Endometrial microvascular endothelial cells (primary cell): ENCODE results near the gene PRSS21. TPM values are rescaled to one million over a fixed set of nuclear protein-coding genes. Genes with fewer than 3 reads are reported as not detected.

Experiments used
- in situ Hi-C: cut with HindIII; loops from 2 replicates; pipeline ENCODE4 v1.10.0; 2017; ENCODE audit warnings: low sequenced_read_pairs, low pct_unique_long_range_greater_than_20kb; ENCODE audit errors: inconsistent ontology term
- total RNA-seq: library from RNA; depleted of rRNA; stranded (reverse); fragments of >200 nt; gene quantifications from one replicate; pipeline ENCODE4 v1.2.3, GENCODE V29; 2015; ENCODE audit errors: inconsistent ontology term

PRSS21 gene
- total RNA-seq, 1 donor from 2014 or later: 1.0 TPM

- in situ Hi-C loops: no loop called here
Observed at GRCh38 chr16:2855536-2855935, 38.5 kb downstream of the PRSS21 start.

- in situ Hi-C loops: no loop called here
Observed at GRCh38 chr16:2856061-2856670, 39.1 kb downstream of the PRSS21 start.

- in situ Hi-C loops: no loop called here
Observed at GRCh38 chr16:2856686-2857450, 39.8 kb downstream of the PRSS21 start.

GRCh38 chr16:2857451-2858244 is 40.6 kb downstream of the PRSS21 start, which contains the start of gene PRSS22:
Gene PRSS22 (minus strand): TSS chr16:2858170. CDS start chr16:2858104, 66 bp downstream.
- in situ Hi-C loops: no loop called here

- in situ Hi-C loops: no loop called here
Observed at GRCh38 chr16:2858245-2859025, 41.4 kb downstream of the PRSS21 start.

- in situ Hi-C loops: no loop called here
Observed at GRCh38 chr16:2859686-2860265, 42.7 kb downstream of the PRSS21 start.

- in situ Hi-C loops: no loop called here
Observed at GRCh38 chr16:2860826-2861567, 44.0 kb downstream of the PRSS21 start.

- in situ Hi-C loops: no loop called here
Observed at GRCh38 chr16:2865651-2866050, 48.6 kb downstream of the PRSS21 start.

GRCh38 chr16:2866431-2866830 is 49.4 kb downstream of the PRSS21 start:
- in situ Hi-C loops: no loop called here

- in situ Hi-C loops: no loop called here
Observed at GRCh38 chr16:2867661-2867986, 50.6 kb downstream of the PRSS21 start.

GRCh38 chr16:2867987-2868789 is 51.2 kb downstream of the PRSS21 start:
- in situ Hi-C loops: no loop called here

Other genes with a start within 250 kb of the PRSS21 start
- gene KCTD5, start 134.7 kb upstream of the PRSS21 start, total RNA-seq: 34.8 TPM
- not detected for gene PRSS27, start 97.0 kb upstream of the PRSS21 start, total RNA-seq
- 69.5 TPM for gene SRRM2, start 64.6 kb upstream of the PRSS21 start, total RNA-seq
- gene ELOB, start 40.0 kb upstream of the PRSS21 start, total RNA-seq: 108 TPM
- gene PRSS33, start 29.7 kb upstream of the PRSS21 start, total RNA-seq: not detected
- not detected for gene PRSS41, start 18.8 kb upstream of the PRSS21 start, total RNA-seq
- not detected for gene ZG16B, start 13.1 kb downstream of the PRSS21 start, total RNA-seq
- gene PRSS22, start 40.9 kb downstream of the PRSS21 start, total RNA-seq: not detected
- gene FLYWCH2, start 66.0 kb downstream of the PRSS21 start, total RNA-seq: 44.1 TPM
- gene FLYWCH1, start 94.7 kb downstream of the PRSS21 start, total RNA-seq: 42.6 TPM
- not detected for gene KREMEN2, start 147.0 kb downstream of the PRSS21 start, total RNA-seq
- 27.3 TPM for gene PAQR4, start 152.1 kb downstream of the PRSS21 start, total RNA-seq
- 32.3 TPM for gene PKMYT1, start 163.2 kb downstream of the PRSS21 start, total RNA-seq
- not detected for gene CLDN9, start 195.7 kb downstream of the PRSS21 start, total RNA-seq
- gene CLDN6, start 200.9 kb downstream of the PRSS21 start, total RNA-seq: not detected
- 263 TPM for gene TNFRSF12A, start 203.1 kb downstream of the PRSS21 start, total RNA-seq
- 13.2 TPM for gene HCFC1R1, start 206.7 kb downstream of the PRSS21 start, total RNA-seq
- 23.8 TPM for gene THOC6, start 206.8 kb downstream of the PRSS21 start, total RNA-seq
- gene BICDL2, start 219.7 kb downstream of the PRSS21 start, total RNA-seq: not detected
- gene MMP25, start 229.3 kb downstream of the PRSS21 start, total RNA-seq: not detected
- 364 TPM for gene IL32, start 248.4 kb downstream of the PRSS21 start, total RNA-seq